ENCODE results near the gene ZNF629. TPM values are rescaled to one million over a fixed set of nuclear protein-coding genes. Genes with fewer than 3 reads are reported as not detected.

Gene ZNF629
- total RNA-seq = 10 to 100 TPM in 3 of 4 donors, 1 to 10 TPM in 1; 5.3 to 15.9 (median 13.1) TPM
- 1 to 10 TPM; 1.5 to 7.8 (median 4.4) TPM for polyA plus RNA-seq
- long read RNA-seq, donor 1, partial matches to known transcripts = 0 of 3 reads
- long read RNA-seq, donor 1, other reads (novel, unspliced or antisense) = 3 of 3 reads
- long read RNA-seq, donor 2, full-length matches to known transcripts = 1 of 22 reads
- long read RNA-seq, donor 2, partial matches to known transcripts = 1 of 22 reads
- long read RNA-seq, donor 2, other reads (novel, unspliced or antisense) = 20 of 22 reads

GRCh38 chr16:30786936-30787612, at the start of gene ZNF629:
TSS of gene ZNF629 (minus strand) at chr16:30787205. CDS start at chr16:30784482, 2,723 bp downstream.
- Histone ChIP-seq H3K4me3 (peak within 1 kb of the TSS; percentile 98), H3K27me3 (ENCODE audit: insufficient read depth in 3 of 3, low read length in 2 of 3) (no peaks in the 10 kb centered on the region), H3K36me3 (ENCODE audit: insufficient read depth in 1 of 2, low read depth in 1 of 2) (peaks cover 0 to 22% of the 10 kb centered on the region in 2 donors), H3K27ac (peak within 1 kb of the TSS; percentile 83), H3K4me1 (no peaks in the 10 kb centered on the region), H3K9me3 (no peaks in the 10 kb centered on the region)
- intact Hi-C loops (cut with DNase I) = loop anchor here (1.0 kb wide), 1 partner anchor 18 kb away; no protein-coding TSS in a partner anchor
- DNase-seq (peak; percentile 67 to 86), ATAC-seq (peak; percentile 77 to 89 (median 81))
- 0 to 1% (median 1%) methylated on average over 21 to 37 of the region's 37 CpGs for WGBS, 3 donors
- TF ChIP-seq, protein P1, sequence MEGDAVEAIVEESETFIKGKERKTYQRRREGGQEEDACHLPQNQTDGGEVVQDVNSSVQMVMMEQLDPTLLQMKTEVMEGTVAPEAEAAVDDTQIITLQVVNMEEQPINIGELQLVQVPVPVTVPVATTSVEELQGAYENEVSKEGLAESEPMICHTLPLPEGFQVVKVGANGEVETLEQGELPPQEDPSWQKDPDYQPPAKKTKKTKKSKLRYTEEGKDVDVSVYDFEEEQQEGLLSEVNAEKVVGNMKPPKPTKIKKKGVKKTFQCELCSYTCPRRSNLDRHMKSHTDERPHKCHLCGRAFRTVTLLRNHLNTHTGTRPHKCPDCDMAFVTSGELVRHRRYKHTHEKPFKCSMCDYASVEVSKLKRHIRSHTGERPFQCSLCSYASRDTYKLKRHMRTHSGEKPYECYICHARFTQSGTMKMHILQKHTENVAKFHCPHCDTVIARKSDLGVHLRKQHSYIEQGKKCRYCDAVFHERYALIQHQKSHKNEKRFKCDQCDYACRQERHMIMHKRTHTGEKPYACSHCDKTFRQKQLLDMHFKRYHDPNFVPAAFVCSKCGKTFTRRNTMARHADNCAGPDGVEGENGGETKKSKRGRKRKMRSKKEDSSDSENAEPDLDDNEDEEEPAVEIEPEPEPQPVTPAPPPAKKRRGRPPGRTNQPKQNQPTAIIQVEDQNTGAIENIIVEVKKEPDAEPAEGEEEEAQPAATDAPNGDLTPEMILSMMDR (IDR thresholded peaks at IDR 0.05) = no peak

GRCh38 chr16:30834130-30834740, 47.2 kb upstream of the ZNF629 start:
- intact Hi-C loops (cut with DNase I) = no loop called here
- ATAC-seq = peak in 1 of 4 donors; percentile 26
- no peak overlapping the region for H3K27ac ChIP-seq
- no peaks in the 10 kb centered on the region for H3K27me3 ChIP-seq (ENCODE audit: insufficient read depth in 3 of 3, low read length in 2 of 3)
- TF ChIP-seq, protein P1 (IDR thresholded peaks at IDR 0.05) = no peak
- H3K36me3 ChIP-seq (ENCODE audit: insufficient read depth in 1 of 2, low read depth in 1 of 2) = no peaks in the 10 kb centered on the region
- WGBS, 3 donors = 95 to 96% (median 96%) methylated on average over 44 of the region's 44 CpGs
- H3K9me3 ChIP-seq = no peaks in the 10 kb centered on the region
- H3K4me1 ChIP-seq = no peaks in the 10 kb centered on the region
- H3K4me3 ChIP-seq = no peak overlapping the region
- no peak for DNase-seq

DNA sequence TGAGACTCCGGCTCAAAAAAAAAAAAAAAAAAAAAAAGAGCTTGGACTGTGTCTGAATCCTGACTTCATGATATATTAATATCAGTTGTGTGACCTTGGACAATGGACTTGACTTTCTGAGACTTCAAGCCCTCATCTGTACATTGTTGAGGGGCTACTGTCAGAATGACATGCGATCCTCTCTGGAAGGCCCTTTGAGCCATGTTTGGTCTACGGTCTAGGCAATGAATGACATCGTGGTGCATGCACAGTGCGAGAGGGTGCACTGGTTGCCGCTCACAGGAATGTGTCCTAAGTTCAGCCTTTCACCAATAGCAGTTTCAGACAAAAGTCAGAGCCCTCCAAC, 43.0 kb upstream of the ZNF629 start:
- no peak for DNase-seq
- intact Hi-C loops (cut with DNase I) = no loop called here
- H3K9me3 ChIP-seq = no peaks in the 10 kb centered on the region
- TF ChIP-seq, protein P1 (IDR thresholded peaks at IDR 0.05) = no peak
- no peak overlapping the region for H3K27ac ChIP-seq
- 71 to 85% (median 79%) methylated on average over 5 to 6 of the region's 6 CpGs for WGBS, 3 donors
- H3K36me3 ChIP-seq (ENCODE audit: insufficient read depth in 1 of 2, low read depth in 1 of 2) = no peaks in the 10 kb centered on the region
- no peaks in the 10 kb centered on the region for H3K27me3 ChIP-seq (ENCODE audit: insufficient read depth in 3 of 3, low read length in 2 of 3)
- no peaks in the 10 kb centered on the region for H3K4me1 ChIP-seq
- H3K4me3 ChIP-seq = no peak overlapping the region
- no peak for ATAC-seq

- DNase-seq = no peak
- Histone ChIP-seq H3K27ac (no peak overlapping the region), H3K27me3 (ENCODE audit: insufficient read depth in 3 of 3, low read length in 2 of 3) (no peaks in the 10 kb centered on the region), H3K9me3 (no peaks in the 10 kb centered on the region), H3K4me1 (no peaks in the 10 kb centered on the region), H3K36me3 (ENCODE audit: insufficient read depth in 1 of 2, low read depth in 1 of 2) (no peaks in the 10 kb centered on the region), H3K4me3 (no peak overlapping the region)
- 43 to 57% (median 44%) methylated on average over 15 of the region's 15 CpGs for WGBS, 3 donors
- ATAC-seq = no peak
- intact Hi-C loops (cut with DNase I) = no loop called here
- TF ChIP-seq, protein P1 (IDR thresholded peaks at IDR 0.05) = no peak
Measured at GRCh38 chr16:30829130-30830071, 42.4 kb upstream of the ZNF629 start.
